K562 (cell line): ENCODE results near the gene VAMP8. TPM values are rescaled to one million over a fixed set of nuclear protein-coding genes. Genes with fewer than 3 reads are reported as not detected.
A peak's percentile ranks its signal among the peaks of the same experiment; 100 is the strongest.

Experiments used
- BRCA1 ChIP-seq, 2 experiments: fragments of 450-650 bp in 1 of 2; sonication (generic) in 1 of 2; formaldehyde crosslinking in 1 of 2; IDR thresholded peaks; 2 replicates each; pipeline versions ENCODE4 v1.5.0 to v1.6.1; 2017 to 2020; ENCODE audit warnings: mild to moderate bottlenecking in 1 of 2, missing genetic modification reagents in 1 of 2
- CBFA2T3 ChIP-seq: fragments of 450-650 bp; IDR thresholded peaks from 2 replicates; pipeline ENCODE4 v1.6.1; 2017
- E2F8 ChIP-seq: fragments of 450-650 bp; IDR thresholded peaks from 2 replicates; pipeline ENCODE4 v1.7.1; 2018; ENCODE audit warnings: mild to moderate bottlenecking, low read depth; ENCODE audit not compliant: partially characterized antibody
- HCFC1 ChIP-seq: IDR thresholded peaks from 2 replicates; pipeline ENCODE4 v1.6.1; 2012; ENCODE audit warnings: low read depth, low read length, improper control_type of control experiment
- KDM1A ChIP-seq, 2 experiments: fragments of 450-650 bp; IDR thresholded peaks; 2 replicates each; pipeline ENCODE4 v1.6.1; 2016; ENCODE audit warnings: mild to moderate bottlenecking in 2 of 2
- KDM5B ChIP-seq: fragments of 200-600 bp; sonication (generic); IDR thresholded peaks from 2 replicates; pipeline ENCODE4 v1.6.1; 2012; ENCODE audit warnings: low read depth, mild to moderate bottlenecking, moderate library complexity, low read length, control low read depth, inconsistent platforms; ENCODE audit not compliant: insufficient replicate concordance
- LCOR ChIP-seq: sonication (generic); formaldehyde crosslinking; IDR thresholded peaks from 2 replicates; pipeline ENCODE4 v1.8.0; 2022; ENCODE audit warnings: mild to moderate bottlenecking, missing genetic modification reagents
- NCOA2 ChIP-seq, 2 experiments: fragments of 450-650 bp; IDR thresholded peaks; 2 replicates each; pipeline ENCODE4 v1.6.1; 2018; ENCODE audit warnings: mild to moderate bottlenecking in 2 of 2, moderate library complexity in 1 of 2; ENCODE audit not compliant: partially characterized antibody in 2 of 2
- RBBP5 ChIP-seq: fragments of 200-600 bp; sonication (generic); IDR thresholded peaks from 2 replicates; pipeline ENCODE4 v1.6.1; 2012; ENCODE audit warnings: borderline replicate concordance, mild to moderate bottlenecking, low read length, control low read depth, inconsistent platforms; ENCODE audit not compliant: insufficient read depth, poor library complexity, severe bottlenecking
- SFPQ ChIP-seq: fragments of 200-400 bp; formaldehyde crosslinking; IDR thresholded peaks from 2 replicates; pipeline ENCODE4 v1.6.1; 2017; ENCODE audit warnings: mild to moderate bottlenecking, low read depth, low read length, moderate library complexity
- SMAD3 ChIP-seq: fragments of 450-650 bp; formaldehyde crosslinking; conservative IDR thresholded peaks from 2 replicates; pipeline ENCODE4 v1.4.0; 2020; ENCODE audit warnings: mild to moderate bottlenecking
- SREBF1 ChIP-seq: fragments of 150-350 bp; IDR thresholded peaks from 2 replicates; pipeline ENCODE4 v1.6.1; 2014; ENCODE audit warnings: antibody characterized with exemption, low read depth, low read length, borderline replicate concordance
- SRSF7 ChIP-seq: fragments of 200-400 bp; formaldehyde crosslinking; optimal IDR thresholded peaks from 2 replicates; pipeline ENCODE3; 2017; ENCODE audit warnings: mild to moderate bottlenecking, low read depth, low read length
- TFAM ChIP-seq: fragments of 250-450 bp; sonication (Bioruptor Pico); conservative IDR thresholded peaks from 2 replicates; pipeline ENCODE4 v1.5.0; 2021; ENCODE audit warnings: mild to moderate bottlenecking, moderate library complexity
- ZFPM2 ChIP-seq: fragments of 250-450 bp; sonication (Bioruptor Pico); IDR thresholded peaks from 2 replicates; pipeline ENCODE4 v1.5.1; 2022; ENCODE audit warnings: mild to moderate bottlenecking
- ZSCAN29 ChIP-seq: fragments of 450-650 bp; IDR thresholded peaks from 2 replicates; pipeline ENCODE4 v1.6.1; 2017
- polyA plus RNA-seq, 8 experiments: library from polyadenylated mRNA; depleted of rRNA in 4 of 8; stranded (reverse) in 5 of 8; unstranded in 3 of 8; fragments of >200 nt; fragmentation: Nextera tagmentation in 2 of 8; fragmentation: Illumina TruSeq in 1 of 8; extraction: Ambion mirVana in 2 of 8; extraction: Trizol in 1 of 8; gene quantifications; 2 replicates each; pipeline versions ENCODE4 v1.2.1 to v1.2.3, GENCODE V29; 2011 to 2014; ENCODE audit warnings: inconsistent platforms in 1 of 8, missing spikeins in 1 of 8
- total RNA-seq, 7 experiments: library from RNA; depleted of rRNA in 6 of 7; stranded (reverse); fragments of >200 nt in 6 of 7; fragmentation: Illumina TruSeq in 2 of 7; extraction: Trizol in 2 of 7; gene quantifications; 2 replicates each; pipeline versions ENCODE4 v1.2.1 to v1.2.3, GENCODE V29; 2011 to 2021; ENCODE audit warnings: low replicate concordance in 1 of 7
- TF ChIP-seq, protein P1 (sequence below): fragments of 250-450 bp; sonication (Bioruptor Pico); IDR thresholded peaks from 2 replicates; pipeline ENCODE4 v1.4.0; 2020
- TF ChIP-seq, protein P2 (sequence below): fragments of 250-450 bp; sonication (Bioruptor Pico); IDR thresholded peaks from 2 replicates; pipeline ENCODE4 v1.4.0; 2020; ENCODE audit warnings: mild to moderate bottlenecking, moderate library complexity

Gene VAMP8
- total and polyA plus RNA-seq, 9 of the 15 experiments (the other 6 are each of a cell fraction or from before 2014, with no cell fraction given): 107 to 571 (median 248) TPM

- TF ChIP-seq, protein P1, sequence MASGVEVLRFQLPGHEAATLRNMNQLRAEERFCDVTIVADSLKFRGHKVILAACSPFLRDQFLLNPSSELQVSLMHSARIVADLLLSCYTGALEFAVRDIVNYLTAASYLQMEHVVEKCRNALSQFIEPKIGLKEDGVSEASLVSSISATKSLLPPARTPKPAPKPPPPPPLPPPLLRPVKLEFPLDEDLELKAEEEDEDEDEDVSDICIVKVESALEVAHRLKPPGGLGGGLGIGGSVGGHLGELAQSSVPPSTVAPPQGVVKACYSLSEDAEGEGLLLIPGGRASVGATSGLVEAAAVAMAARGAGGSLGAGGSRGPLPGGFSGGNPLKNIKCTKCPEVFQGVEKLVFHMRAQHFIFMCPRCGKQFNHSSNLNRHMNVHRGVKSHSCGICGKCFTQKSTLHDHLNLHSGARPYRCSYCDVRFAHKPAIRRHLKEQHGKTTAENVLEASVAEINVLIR: no peak
- TF ChIP-seq KDM1A (IDR thresholded peaks at IDR 0.05) (no peak), CBFA2T3 (no peak), SMAD3 (CRISPR knock-in tag) (no peak), SREBF1 (no peak), SFPQ (no peak), KDM5B (no peak), SRSF7 (no peak), LCOR (CRISPR knock-in tag) (0 out of 2 replicates have a peak, but pooled peaks have one; percentile 6), ZFPM2 (CRISPR knock-in tag) (no peak), BRCA1 (IDR thresholded peaks at IDR 0.05) (no peak), BRCA1 (CRISPR knock-in tag; IDR thresholded peaks at IDR 0.05) (0 out of 2 replicates have a peak, but pooled peaks have one; percentile 83), HCFC1 (peak; percentile 2; the same call in 1 of the 2 replicates), NCOA2 (IDR thresholded peaks at IDR 0.05; ENCODE audit: partially characterized antibody in 2 of 2) (no peak), ZSCAN29 (no peak), RBBP5 (peak; percentile 6), TFAM (no peak), E2F8 (peak; percentile 11)
- TF ChIP-seq, protein P2, sequence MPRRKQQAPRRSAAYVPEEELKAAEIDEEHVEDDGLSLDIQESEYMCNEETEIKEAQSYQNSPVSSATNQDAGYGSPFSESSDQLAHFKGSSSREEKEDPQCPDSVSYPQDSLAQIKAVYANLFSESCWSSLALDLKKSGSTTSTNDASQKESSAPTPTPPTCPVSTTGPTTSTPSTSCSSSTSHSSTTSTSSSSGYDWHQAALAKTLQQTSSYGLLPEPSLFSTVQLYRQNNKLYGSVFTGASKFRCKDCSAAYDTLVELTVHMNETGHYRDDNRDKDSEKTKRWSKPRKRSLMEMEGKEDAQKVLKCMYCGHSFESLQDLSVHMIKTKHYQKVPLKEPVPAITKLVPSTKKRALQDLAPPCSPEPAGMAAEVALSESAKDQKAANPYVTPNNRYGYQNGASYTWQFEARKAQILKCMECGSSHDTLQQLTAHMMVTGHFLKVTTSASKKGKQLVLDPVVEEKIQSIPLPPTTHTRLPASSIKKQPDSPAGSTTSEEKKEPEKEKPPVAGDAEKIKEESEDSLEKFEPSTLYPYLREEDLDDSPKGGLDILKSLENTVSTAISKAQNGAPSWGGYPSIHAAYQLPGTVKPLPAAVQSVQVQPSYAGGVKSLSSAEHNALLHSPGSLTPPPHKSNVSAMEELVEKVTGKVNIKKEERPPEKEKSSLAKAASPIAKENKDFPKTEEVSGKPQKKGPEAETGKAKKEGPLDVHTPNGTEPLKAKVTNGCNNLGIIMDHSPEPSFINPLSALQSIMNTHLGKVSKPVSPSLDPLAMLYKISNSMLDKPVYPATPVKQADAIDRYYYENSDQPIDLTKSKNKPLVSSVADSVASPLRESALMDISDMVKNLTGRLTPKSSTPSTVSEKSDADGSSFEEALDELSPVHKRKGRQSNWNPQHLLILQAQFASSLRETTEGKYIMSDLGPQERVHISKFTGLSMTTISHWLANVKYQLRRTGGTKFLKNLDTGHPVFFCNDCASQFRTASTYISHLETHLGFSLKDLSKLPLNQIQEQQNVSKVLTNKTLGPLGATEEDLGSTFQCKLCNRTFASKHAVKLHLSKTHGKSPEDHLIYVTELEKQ (CRISPR knock-in tag): no peak
Measured at GRCh38 chr2:85539361-85540132, 37.8 kb upstream of the VAMP8 start (continued).
